Mesodermal cell (in vitro differentiated cells): Measurements from ENCODE around the gene TOP1.

Experiments used
- H3K27ac ChIP-seq: 2 replicates; pipeline ENCODE4 v1.7.0; 2013; ENCODE audit warnings: mild to moderate bottlenecking, low read depth, low read length, moderate library complexity; ENCODE audit not compliant: severe bottlenecking
- H3K36me3 ChIP-seq: 2 replicates; pipeline ENCODE4 v1.7.1; 2013; ENCODE audit warnings: mild to moderate bottlenecking, low read length, moderate library complexity; ENCODE audit not compliant: control insufficient read depth, insufficient read depth
- H3K4me1 ChIP-seq: one replicate; pipeline ENCODE4 v1.7.1; 2013; ENCODE audit warnings: mild to moderate bottlenecking, low read length; ENCODE audit not compliant: insufficient read depth, control insufficient read depth, poor library complexity, severe bottlenecking
- H3K4me3 ChIP-seq: 2 replicates; pipeline ENCODE4 v1.7.0; 2013; ENCODE audit warnings: low read length, control low read depth, mild to moderate bottlenecking; ENCODE audit not compliant: insufficient read depth, poor library complexity, severe bottlenecking; ENCODE audit errors: extremely low read depth
- H3K9me3 ChIP-seq: 2 replicates; pipeline ENCODE4 v1.7.1; 2013; ENCODE audit warnings: mild to moderate bottlenecking, low read length, moderate library complexity; ENCODE audit not compliant: control insufficient read depth
- WGBS, 2 experiments: methylation state at CpG; one replicate each; pipeline ENCODE4 v1.1.5; 2013; ENCODE audit warnings: missing lambda C conversion rate in 2 of 2; ENCODE audit not compliant: insufficient coverage in 2 of 2; 5-methylcytosine and 5-hydroxymethylcytosine counted together

TOP1 gene

GRCh38 chr20:41080866-41081265, 52.2 kb downstream of the TOP1 start:
- Histone ChIP-seq H3K4me1 (peaks cover 6% of the 10 kb centered on the region), H3K36me3 (peaks cover 88% of the 10 kb centered on the region), H3K4me3 (no peak overlapping the region), H3K9me3 (no peaks in the 10 kb centered on the region), H3K27ac (no peak overlapping the region)
- 80% methylated on average over 1 of the region's 2 CpGs; no CpG with 5 or more reads in 1 of the 2 experiments for WGBS, 2 experiments

- Histone ChIP-seq H3K27ac (no peak overlapping the region), H3K4me3 (no peak overlapping the region), H3K9me3 (no peaks in the 10 kb centered on the region), H3K36me3 (peaks cover 86% of the 10 kb centered on the region), H3K4me1 (peaks cover 2% of the 10 kb centered on the region)
Observed at GRCh38 chr20:41081276-41081814, 52.7 kb downstream of the TOP1 start.

GRCh38 chr20:41082306-41082705, 53.7 kb downstream of the TOP1 start:
- peaks cover 2% of the 10 kb centered on the region for H3K4me1 ChIP-seq
- no peak overlapping the region for H3K4me3 ChIP-seq
- no peak overlapping the region for H3K27ac ChIP-seq
- 88 to 100% methylated on average over 1 of the region's 2 CpGs for WGBS, 2 experiments
- no peaks in the 10 kb centered on the region for H3K9me3 ChIP-seq
- peaks cover 86% of the 10 kb centered on the region for H3K36me3 ChIP-seq

- WGBS, 2 experiments: 92 to 96% methylated on average over 3 of the region's 3 CpGs
- H3K9me3 ChIP-seq: no peaks in the 10 kb centered on the region
- H3K27ac ChIP-seq: no peak overlapping the region
- H3K36me3 ChIP-seq: peaks cover 86% of the 10 kb centered on the region
- H3K4me1 ChIP-seq: no peaks in the 10 kb centered on the region
- no peak overlapping the region for H3K4me3 ChIP-seq
Observed at GRCh38 chr20:41085606-41086005, 57.0 kb downstream of the TOP1 start.

GRCh38 chr20:41086402-41087324, 58.0 kb downstream of the TOP1 start:
- Histone ChIP-seq H3K27ac (no peak overlapping the region), H3K36me3 (peaks cover 79% of the 10 kb centered on the region), H3K4me1 (no peaks in the 10 kb centered on the region), H3K4me3 (no peak overlapping the region), H3K9me3 (no peaks in the 10 kb centered on the region)
- WGBS, 2 experiments: 84 to 100% methylated on average over 3 of the region's 8 CpGs

GRCh38 chr20:41087325-41087685, 58.7 kb downstream of the TOP1 start:
- Histone ChIP-seq H3K36me3 (peaks cover 79% of the 10 kb centered on the region), H3K27ac (no peak overlapping the region)
- 75% methylated on average over 1 of the region's 1 CpG; no CpG with 5 or more reads in 1 of the 2 experiments for WGBS, 2 experiments

GRCh38 chr20:41087777-41088176, 59.2 kb downstream of the TOP1 start:
- Histone ChIP-seq H3K4me3 (no peak overlapping the region), H3K27ac (no peak overlapping the region), H3K4me1 (no peaks in the 10 kb centered on the region), H3K36me3 (peaks cover 79% of the 10 kb centered on the region), H3K9me3 (no peaks in the 10 kb centered on the region)
- WGBS, 2 experiments: 93 to 100% methylated on average over 2 of the region's 3 CpGs

More at GRCh38 chr20:41087325-41087685, 58.7 kb downstream of the TOP1 start:
- no peaks in the 10 kb centered on the region for H3K9me3 ChIP-seq
- no peak overlapping the region for H3K4me3 ChIP-seq
- no peaks in the 10 kb centered on the region for H3K4me1 ChIP-seq

GRCh38 chr20:41089555-41089954, 60.9 kb downstream of the TOP1 start:
- H3K4me1 ChIP-seq: no peaks in the 10 kb centered on the region
- H3K4me3 ChIP-seq: no peak overlapping the region
- peaks cover 79% of the 10 kb centered on the region for H3K36me3 ChIP-seq
- H3K27ac ChIP-seq: no peak overlapping the region
- no peaks in the 10 kb centered on the region for H3K9me3 ChIP-seq
- 100% methylated on average over 1 of the region's 3 CpGs; no CpG with 5 or more reads in 1 of the 2 experiments for WGBS, 2 experiments

GRCh38 chr20:41091927-41092326, 63.3 kb downstream of the TOP1 start:
- Histone ChIP-seq H3K4me1 (no peaks in the 10 kb centered on the region), H3K27ac (peak overlapping the region; percentile 43), H3K36me3 (peaks cover 74% of the 10 kb centered on the region), H3K9me3 (no peaks in the 10 kb centered on the region), H3K4me3 (no peak overlapping the region)
- 95 to 100% methylated on average over 3 of the region's 4 CpGs for WGBS, 2 experiments

- H3K36me3 ChIP-seq: peaks cover 76% of the 10 kb centered on the region
- no peak overlapping the region for H3K4me3 ChIP-seq
- H3K9me3 ChIP-seq: no peaks in the 10 kb centered on the region
- no peaks in the 10 kb centered on the region for H3K4me1 ChIP-seq
- H3K27ac ChIP-seq: peak overlapping the region; percentile 24
- WGBS, 2 experiments: 100% methylated on average over 2 of the region's 2 CpGs
Observed at GRCh38 chr20:41094353-41095055, 65.9 kb downstream of the TOP1 start.
